Measurements from ENCODE around the gene COL2A1. TPM values are rescaled to one million over a fixed set of nuclear protein-coding genes. Genes with fewer than 3 reads are reported as not detected.

Gene COL2A1
- total RNA-seq, 4 donors from 2014 or later, result not detected

DNA sequence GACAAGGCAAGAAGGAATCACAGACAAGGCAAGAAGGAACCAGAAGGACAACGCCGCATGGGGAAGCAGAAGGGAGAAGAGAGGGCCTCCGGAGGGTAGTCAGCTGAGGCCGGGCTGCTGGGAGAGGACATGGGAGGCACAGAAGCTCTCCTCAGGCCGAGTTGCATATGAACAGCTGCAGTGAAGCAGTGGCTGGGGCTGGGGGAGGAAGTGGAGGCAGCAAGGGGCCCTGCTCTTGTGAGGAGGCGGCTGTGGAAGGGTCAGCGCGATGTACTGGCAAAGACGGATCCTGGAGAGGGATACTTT, 62.8 kb downstream of the COL2A1 start:
- TF ChIP-seq, protein P1, sequence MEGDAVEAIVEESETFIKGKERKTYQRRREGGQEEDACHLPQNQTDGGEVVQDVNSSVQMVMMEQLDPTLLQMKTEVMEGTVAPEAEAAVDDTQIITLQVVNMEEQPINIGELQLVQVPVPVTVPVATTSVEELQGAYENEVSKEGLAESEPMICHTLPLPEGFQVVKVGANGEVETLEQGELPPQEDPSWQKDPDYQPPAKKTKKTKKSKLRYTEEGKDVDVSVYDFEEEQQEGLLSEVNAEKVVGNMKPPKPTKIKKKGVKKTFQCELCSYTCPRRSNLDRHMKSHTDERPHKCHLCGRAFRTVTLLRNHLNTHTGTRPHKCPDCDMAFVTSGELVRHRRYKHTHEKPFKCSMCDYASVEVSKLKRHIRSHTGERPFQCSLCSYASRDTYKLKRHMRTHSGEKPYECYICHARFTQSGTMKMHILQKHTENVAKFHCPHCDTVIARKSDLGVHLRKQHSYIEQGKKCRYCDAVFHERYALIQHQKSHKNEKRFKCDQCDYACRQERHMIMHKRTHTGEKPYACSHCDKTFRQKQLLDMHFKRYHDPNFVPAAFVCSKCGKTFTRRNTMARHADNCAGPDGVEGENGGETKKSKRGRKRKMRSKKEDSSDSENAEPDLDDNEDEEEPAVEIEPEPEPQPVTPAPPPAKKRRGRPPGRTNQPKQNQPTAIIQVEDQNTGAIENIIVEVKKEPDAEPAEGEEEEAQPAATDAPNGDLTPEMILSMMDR (IDR thresholded peaks at IDR 0.05; ENCODE audit: low read depth), result no peak

DNA sequence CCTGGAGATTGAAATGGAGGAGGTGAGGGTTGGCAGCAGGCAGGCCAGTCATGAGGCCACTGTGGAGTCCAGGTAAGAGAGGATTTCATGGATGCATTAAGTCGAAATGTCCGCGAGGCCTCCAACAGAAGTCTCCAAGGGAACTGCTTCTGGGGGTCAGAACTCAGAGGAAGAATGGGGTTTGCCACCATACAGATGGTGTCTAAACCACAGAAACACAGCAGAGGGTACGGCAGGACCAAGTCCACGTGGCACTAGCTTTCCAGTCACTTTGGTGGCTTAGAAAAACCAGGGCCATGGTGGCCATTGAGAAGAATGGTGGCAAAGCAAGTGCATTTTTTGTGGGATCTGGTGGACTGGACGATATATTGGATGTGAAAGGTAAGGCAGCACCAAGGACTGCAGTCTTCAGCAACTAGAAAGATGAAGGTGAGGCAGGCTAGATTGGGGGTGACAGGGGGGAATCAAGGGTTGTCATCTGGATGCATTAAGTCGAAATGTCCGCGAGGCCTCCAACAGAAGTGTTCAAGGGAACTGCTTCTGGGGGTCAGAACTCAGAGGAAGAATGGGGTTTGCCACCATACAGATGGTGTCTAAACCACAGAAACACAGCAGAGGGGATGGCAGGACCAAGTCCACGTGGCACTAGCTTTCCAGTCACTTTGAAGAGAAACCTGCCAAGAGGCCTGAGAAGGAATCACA, 63.4 kb downstream of the COL2A1 start:
- TF ChIP-seq, protein P1 (IDR thresholded peaks at IDR 0.05; ENCODE audit: low read depth), result no peak

DNA sequence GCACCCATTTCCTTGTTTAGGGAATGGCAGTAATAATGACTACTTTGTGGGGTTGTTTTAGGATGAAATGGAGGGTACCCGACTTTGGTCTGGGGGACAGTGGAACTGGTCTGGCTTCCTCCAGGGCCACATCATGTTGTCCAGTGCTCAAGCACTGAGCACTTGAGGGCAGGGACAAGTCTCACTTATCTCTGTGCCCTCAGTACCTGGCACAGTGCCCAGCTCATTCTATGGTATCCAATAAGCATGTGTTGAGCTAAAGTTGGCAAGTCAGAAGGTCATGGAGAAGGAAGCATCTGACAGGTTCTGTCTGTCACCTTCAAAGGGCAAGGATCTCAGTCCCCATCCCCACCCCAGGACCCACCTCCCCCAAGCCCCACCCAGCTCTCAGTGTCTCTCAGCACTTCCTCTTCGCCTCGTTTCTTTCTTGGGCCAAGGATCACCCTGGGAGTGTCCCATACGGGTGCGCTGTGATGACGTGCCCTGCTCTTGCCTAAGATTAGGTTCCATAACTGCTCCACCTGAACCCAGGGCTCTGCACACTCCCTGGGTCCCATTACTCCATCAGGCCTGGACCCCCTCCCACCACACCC, 65.2 kb downstream of the COL2A1 start:
- TF ChIP-seq, protein P1 (IDR thresholded peaks at IDR 0.05; ENCODE audit: low read depth), result no peak

DNA sequence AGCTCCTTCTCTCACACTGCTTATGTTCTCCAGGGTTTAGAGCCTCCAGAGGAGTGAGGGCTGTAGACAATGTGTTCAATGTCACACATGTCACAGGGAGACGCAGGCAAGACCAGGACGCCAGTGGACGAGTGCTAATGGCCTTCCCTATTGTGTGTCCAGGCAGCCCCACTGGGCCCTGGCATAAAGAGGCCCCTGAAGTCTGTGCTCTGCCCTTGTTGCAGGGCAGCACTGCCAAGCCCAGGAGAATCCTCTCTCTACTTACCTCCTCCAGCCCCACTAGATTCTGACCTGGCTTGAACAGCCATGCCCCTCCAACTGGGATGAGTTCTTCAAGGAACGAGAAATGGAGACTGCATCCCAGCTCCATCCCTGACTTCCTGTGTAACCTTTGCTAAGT, 65.7 kb downstream of the COL2A1 start:
- TF ChIP-seq, protein P1 (IDR thresholded peaks at IDR 0.05; ENCODE audit: low read depth), result no peak

DNA sequence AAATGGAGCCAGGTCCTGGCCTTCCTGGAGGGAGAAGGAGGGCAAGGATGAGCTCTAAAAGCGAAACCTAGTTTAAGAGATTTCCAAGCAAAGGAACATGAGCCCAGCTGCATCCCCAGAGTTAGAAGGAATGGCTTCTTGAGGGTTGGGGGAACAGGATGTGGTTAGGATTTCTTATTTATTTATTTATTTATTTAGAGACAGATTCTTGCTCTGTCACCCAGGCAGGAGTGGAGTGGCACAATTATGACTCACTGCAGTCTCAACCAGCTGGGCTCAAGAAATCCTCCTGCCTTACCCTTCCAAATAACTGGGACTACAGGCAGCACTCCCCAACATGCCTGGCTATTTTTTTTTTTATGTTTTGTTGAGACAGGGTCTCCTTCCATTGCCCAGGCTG, 66.2 kb downstream of the COL2A1 start:
- TF ChIP-seq, protein P1 (IDR thresholded peaks at IDR 0.05; ENCODE audit: low read depth), result no peak

DNA sequence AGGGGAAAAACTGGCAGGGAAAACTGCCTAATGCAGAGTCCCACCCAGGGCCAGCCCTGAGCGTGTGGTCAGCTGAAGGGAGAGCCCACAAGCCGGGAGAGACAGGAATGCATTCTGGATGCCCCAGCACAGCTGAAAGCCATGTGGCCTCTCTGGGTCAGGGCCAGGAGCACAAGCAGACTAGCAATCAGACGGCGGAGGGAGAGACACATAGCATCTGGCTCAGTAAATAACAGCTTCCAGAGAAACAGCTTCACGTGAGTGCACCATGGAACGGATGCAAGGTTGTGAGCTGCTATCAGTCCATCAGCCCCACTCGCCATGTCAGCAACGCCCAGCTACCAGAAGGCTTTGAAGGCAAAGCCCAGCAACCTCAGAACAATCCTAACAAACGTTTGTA, 69.1 kb downstream of the COL2A1 start:
- TF ChIP-seq, protein P1 (IDR thresholded peaks at IDR 0.05; ENCODE audit: low read depth), result no peak

DNA sequence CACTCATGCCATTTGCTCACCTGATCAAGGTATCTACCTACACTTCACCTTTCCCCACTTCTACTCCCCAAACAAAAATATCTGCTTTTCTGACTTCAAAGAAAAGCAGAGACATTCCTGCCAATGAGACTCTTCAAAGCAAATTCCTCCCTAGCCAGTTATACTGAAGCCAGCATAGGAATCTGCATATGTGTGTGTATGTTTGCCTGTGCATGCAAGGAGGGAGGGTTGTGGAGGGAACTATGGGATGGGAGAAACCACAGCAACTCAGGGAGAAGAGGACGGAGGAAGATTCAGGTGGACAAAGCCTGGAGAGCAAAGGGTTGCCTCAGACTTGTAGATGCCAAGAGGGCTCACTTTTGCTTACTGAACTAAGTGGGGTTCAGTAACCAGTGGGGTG, 73.1 kb downstream of the COL2A1 start:
- TF ChIP-seq, protein P1 (IDR thresholded peaks at IDR 0.05; ENCODE audit: low read depth), result no peak

Data from subcutaneous adipose tissue (tissue), 4 donors.